TTC549 (cell line): ENCODE results near the gene TSPAN5.
"Not testable (repeated sequence)": the region's sequence is repeated elsewhere in the genome, so short reads cannot be mapped to it uniquely, and the experiment has no call there.

Experiments
- FAIRE-seq: peaks from 2 replicates; lab custom pipeline; 2012; peaks lifted over from hg19 to GRCh38; lab: Jason Lieb, UNC

Gene TSPAN5

GRCh38 chr4:98496152-98496845, 162.1 kb downstream of the TSPAN5 start:
- no peak for FAIRE-seq

GRCh38 chr4:98493296-98493695, 165.1 kb downstream of the TSPAN5 start:
- FAIRE-seq: no peak

GRCh38 chr4:98491899-98492559, 166.4 kb downstream of the TSPAN5 start:
- no peak for FAIRE-seq

- no peak for FAIRE-seq
These were observed 168.2 kb downstream of the TSPAN5 start for GRCh38 chr4:98490251-98490650.

- no peak for FAIRE-seq
These were observed 172.5 kb downstream of the TSPAN5 start for GRCh38 chr4:98485816-98486345.

- FAIRE-seq: no peak
These were observed 174.4 kb downstream of the TSPAN5 start for GRCh38 chr4:98484031-98484430.

- no peak for FAIRE-seq
These were observed 175.3 kb downstream of the TSPAN5 start for GRCh38 chr4:98482847-98483806.

- no peak for FAIRE-seq
These were observed 175.9 kb downstream of the TSPAN5 start for GRCh38 chr4:98482503-98482846.

GRCh38 chr4:98481167-98481566, 177.2 kb downstream of the TSPAN5 start:
- FAIRE-seq: no peak

GRCh38 chr4:98480535-98480934, 177.9 kb downstream of the TSPAN5 start:
- no peak for FAIRE-seq

GRCh38 chr4:98479590-98479989, 178.8 kb downstream of the TSPAN5 start:
- FAIRE-seq: not testable (repeated sequence)

- no peak for FAIRE-seq
These were observed 181.5 kb downstream of the TSPAN5 start for GRCh38 chr4:98476891-98477290.

GRCh38 chr4:98474408-98474844, 184.0 kb downstream of the TSPAN5 start:
- no peak for FAIRE-seq

- FAIRE-seq: no peak
These were observed 185.4 kb downstream of the TSPAN5 start for GRCh38 chr4:98473046-98473445.

- FAIRE-seq: no peak
These were observed 187.6 kb downstream of the TSPAN5 start for GRCh38 chr4:98470831-98471230.

- no peak for FAIRE-seq
These were observed 188.0 kb downstream of the TSPAN5 start for GRCh38 chr4:98470366-98470765.

- no peak for FAIRE-seq
These were observed 188.6 kb downstream of the TSPAN5 start for GRCh38 chr4:98469771-98470170.

- FAIRE-seq: no peak
These were observed 189.7 kb downstream of the TSPAN5 start for GRCh38 chr4:98468709-98469108.

- FAIRE-seq: peak; percentile 25
These were observed 190.8 kb downstream of the TSPAN5 start for GRCh38 chr4:98467627-98468072.

- FAIRE-seq: no peak
These were observed 191.4 kb downstream of the TSPAN5 start for GRCh38 chr4:98466868-98467599.

GRCh38 chr4:98462487-98462886, 195.9 kb downstream of the TSPAN5 start:
- no peak for FAIRE-seq
